SK-N-SH (cell line): Measurements from ENCODE around the gene PKP1. TPM values are rescaled to one million over a fixed set of nuclear protein-coding genes. Genes with fewer than 3 reads are reported as not detected.

Source experiments
- CTCF ChIA-PET: fragments of 300-600, 350-600 bp; formaldehyde crosslinking; extraction: SDS; loops from one replicate; lab custom pipeline; 2021; lab: Yijun Ruan, JAX
- POLR2A ChIA-PET: fragments of 350-600 bp; sonication (Branson Sonifier 250); formaldehyde crosslinking; extraction: SDS; loops from one replicate; lab custom pipeline; 2020; ENCODE audit warnings: antibody characterized with exemption, inconsistent platforms; lab: Yijun Ruan, JAX
- DNase-seq: peaks from one replicate; pipeline ENCODE4 v3.0.0; 2012
- H2AFZ ChIP-seq: fragments of 200-600 bp; sonication (generic); 2 replicates; pipeline ENCODE4 v1.8.1; 2016; ENCODE audit warnings: antibody characterized with exemption, mild to moderate bottlenecking, low read depth
- H3F3A ChIP-seq: fragments of 200-600 bp; sonication (generic); replicated peaks from 2 replicates; pipeline ENCODE3; 2016; ENCODE audit warnings: antibody characterized with exemption, mild to moderate bottlenecking; ENCODE audit not compliant: insufficient read depth
- H3K27ac ChIP-seq, 2 experiments: fragments of 200-500 bp in 1 of 2; fragments of 200-600 bp in 1 of 2; sonication (Bioruptor generic) in 1 of 2; sonication (generic), shearing (Covaris generic) in 1 of 2; 2 replicates each; pipeline versions ENCODE4 v1.5.1 to v1.6.1; 2014 to 2016; ENCODE audit warnings: low read depth in 2 of 2, inconsistent platforms in 1 of 2, low read length in 1 of 2, mild to moderate bottlenecking in 1 of 2, mixed read lengths in 1 of 2
- H3K27me3 ChIP-seq: fragments of 200-600 bp; sonication (generic), shearing (Covaris generic); 2 replicates; pipeline ENCODE4 v1.6.1; 2016; ENCODE audit warnings: mixed run types; ENCODE audit not compliant: insufficient read depth
- H3K36me3 ChIP-seq, 2 experiments: fragments of 200-500 bp in 1 of 2; fragments of 200-600 bp in 1 of 2; sonication (Bioruptor generic) in 1 of 2; sonication (generic) in 1 of 2; replicated peaks in 1 of 2; 2 replicates each; pipeline versions ENCODE3 to v1.5.1; 2014 to 2016; ENCODE audit warnings: low read length in 1 of 2, mild to moderate bottlenecking in 1 of 2; ENCODE audit not compliant: insufficient read depth in 2 of 2, control insufficient read depth in 1 of 2
- H3K4me1 ChIP-seq, 2 experiments: fragments of 200-500 bp in 1 of 2; fragments of 200-600 bp in 1 of 2; sonication (Bioruptor generic) in 1 of 2; sonication (generic), shearing (Covaris generic) in 1 of 2; 2 replicates each; pipeline versions ENCODE4 v1.5.1 to v1.6.1; 2014 to 2016; ENCODE audit warnings: low read depth in 1 of 2, low read length in 1 of 2, mixed run types in 1 of 2; ENCODE audit not compliant: insufficient read depth in 2 of 2, control insufficient read depth in 1 of 2
- H3K4me2 ChIP-seq: fragments of 200-600 bp; sonication (generic), shearing (Covaris generic); 2 replicates; pipeline ENCODE4 v1.6.1; 2017; ENCODE audit warnings: mixed run types
- H3K4me3 ChIP-seq, 2 experiments: fragments of 200-500 bp in 1 of 2; fragments of 200-600 bp in 1 of 2; sonication (Bioruptor generic) in 1 of 2; sonication (generic), shearing (Covaris generic) in 1 of 2; 2 replicates each; pipeline versions ENCODE4 v1.5.1 to v1.8.1; 2014 to 2016; ENCODE audit warnings: low read depth in 2 of 2, inconsistent platforms in 1 of 2, low read length in 1 of 2, mild to moderate bottlenecking in 1 of 2, mixed read lengths in 1 of 2, moderate library complexity in 1 of 2
- H3K79me2 ChIP-seq: fragments of 200-600 bp; sonication (generic); 2 replicates; pipeline ENCODE4 v1.8.1; 2017; ENCODE audit warnings: mild to moderate bottlenecking; ENCODE audit not compliant: insufficient read depth
- H3K9ac ChIP-seq: fragments of 200-600 bp; sonication (generic); 2 replicates; pipeline ENCODE4 v1.6.1; 2017; ENCODE audit warnings: mixed run types
- H3K9me2 ChIP-seq: fragments of 200-600 bp; sonication (generic); 2 replicates; pipeline ENCODE4 v1.6.1; 2017; ENCODE audit warnings: mixed run types
- H3K9me3 ChIP-seq: fragments of 200-600 bp; sonication (generic); 2 replicates; pipeline ENCODE4 v1.6.1; 2017; ENCODE audit warnings: mixed run types, mild to moderate bottlenecking, moderate library complexity
- H4K20me1 ChIP-seq: fragments of 200-600 bp; sonication (generic); 2 replicates; pipeline ENCODE4 v1.6.1; 2017; ENCODE audit warnings: mild to moderate bottlenecking, mixed run types; ENCODE audit not compliant: insufficient read depth
- CHD2 ChIP-seq: fragments of 150-350 bp; IDR thresholded peaks from 2 replicates; pipeline ENCODE4 v1.6.1; 2018; ENCODE audit warnings: low read length; ENCODE audit not compliant: partially characterized antibody
- ELF1 ChIP-seq: IDR thresholded peaks from 2 replicates; pipeline ENCODE4 v1.4.0; 2012
- EP300 ChIP-seq, 2 experiments: IDR thresholded peaks; 2 replicates each; pipeline versions ENCODE4 v1.4.0 to v1.6.1; 2012; ENCODE audit warnings: borderline replicate concordance in 1 of 2, low read depth in 1 of 2, low read length in 1 of 2
- EZH2phosphoT487 ChIP-seq: fragments of 200-600 bp; sonication (generic); IDR thresholded peaks from 2 replicates; pipeline ENCODE4 v1.6.1; 2017; ENCODE audit warnings: low read depth, mixed run types, mild to moderate bottlenecking, antibody characterized with exemption, moderate library complexity, borderline replicate concordance
- FOSL2 ChIP-seq: IDR thresholded peaks from 2 replicates; pipeline ENCODE4 v1.4.0; 2012; ENCODE audit warnings: low read depth, mild to moderate bottlenecking, moderate library complexity, borderline replicate concordance
- FOXM1 ChIP-seq: IDR thresholded peaks from 2 replicates; pipeline ENCODE4 v1.4.0; 2012; ENCODE audit warnings: low read depth, mild to moderate bottlenecking
- GABPA ChIP-seq: IDR thresholded peaks from 2 replicates; pipeline ENCODE4 v1.4.0; 2012; ENCODE audit warnings: low read depth, mild to moderate bottlenecking
- GATA2 ChIP-seq: sonication (generic); formaldehyde crosslinking; IDR thresholded peaks from 2 replicates; pipeline ENCODE4 v1.5.0; 2020; ENCODE audit warnings: mild to moderate bottlenecking, missing genetic modification reagents
- IRF3 ChIP-seq: fragments of 150-350 bp; IDR thresholded peaks from 2 replicates; pipeline ENCODE4 v1.6.1; 2016; ENCODE audit warnings: mild to moderate bottlenecking, low read depth, low read length
- JUND ChIP-seq: IDR thresholded peaks from 2 replicates; pipeline ENCODE4 v1.4.0; 2012
- MAX ChIP-seq: IDR thresholded peaks from 2 replicates; pipeline ENCODE4 v1.4.0; 2012; ENCODE audit warnings: low read depth
- MEF2A ChIP-seq: IDR thresholded peaks from 2 replicates; pipeline ENCODE4 v1.4.0; 2012; ENCODE audit warnings: low read depth, borderline replicate concordance
- NFIC ChIP-seq: IDR thresholded peaks from 2 replicates; pipeline ENCODE4 v1.4.0; 2012; ENCODE audit warnings: borderline replicate concordance
- NRF1 ChIP-seq: IDR thresholded peaks from 2 replicates; pipeline ENCODE4 v1.6.1; 2012; ENCODE audit warnings: low read depth, mild to moderate bottlenecking, low read length
- PBX3 ChIP-seq: IDR thresholded peaks from 2 replicates; pipeline ENCODE4; 2012
- POLR2AphosphoS5 ChIP-seq: IDR thresholded peaks from 2 replicates; pipeline ENCODE4 v1.6.1; 2012; ENCODE audit warnings: low read depth, low read length
- RAD21 ChIP-seq: IDR thresholded peaks from 2 replicates; pipeline ENCODE4 v1.6.1; 2012; ENCODE audit warnings: mild to moderate bottlenecking, low read length
- RCOR1 ChIP-seq: fragments of 150-350 bp; IDR thresholded peaks from 2 replicates; pipeline ENCODE4 v1.6.1; 2017; ENCODE audit warnings: antibody characterized with exemption, low read length
- REST ChIP-seq: IDR thresholded peaks from 2 replicates; pipeline ENCODE4 v1.6.1; 2012; ENCODE audit warnings: mild to moderate bottlenecking, low read depth, low read length, moderate library complexity
- SIN3A ChIP-seq: IDR thresholded peaks from 2 replicates; pipeline ENCODE4 v1.6.1; 2012; ENCODE audit warnings: low read depth, mild to moderate bottlenecking, low read length, moderate library complexity, borderline replicate concordance
- SMC3 ChIP-seq: IDR thresholded peaks from 2 replicates; pipeline ENCODE4 v1.6.1; 2012; ENCODE audit warnings: low read depth, low read length, improper control_type of control experiment
- TAF1 ChIP-seq: IDR thresholded peaks from 2 replicates; pipeline ENCODE4 v1.6.1; 2012; ENCODE audit warnings: low read depth, mild to moderate bottlenecking, low read length, moderate library complexity, borderline replicate concordance
- TCF12 ChIP-seq: IDR thresholded peaks from 2 replicates; pipeline ENCODE4 v1.4.0; 2012
- TEAD4 ChIP-seq: IDR thresholded peaks from 2 replicates; pipeline ENCODE4 v1.4.0; 2012; ENCODE audit warnings: mild to moderate bottlenecking, borderline replicate concordance; ENCODE audit not compliant: insufficient read depth
- USF1 ChIP-seq: IDR thresholded peaks from 2 replicates; pipeline ENCODE4 v1.4.0; 2012; ENCODE audit warnings: low read depth, borderline replicate concordance
- YY1 ChIP-seq: IDR thresholded peaks from 2 replicates; pipeline ENCODE4 v1.4.0; 2012; ENCODE audit warnings: low read depth, mild to moderate bottlenecking
- WGBS: methylation state at CpG from one replicate; pipeline ENCODE4 v1.1.6; 2017; ENCODE audit warnings: low lambda C conversion rate; 5-methylcytosine and 5-hydroxymethylcytosine counted together
- polyA plus RNA-seq, 3 experiments: library from polyadenylated mRNA; depleted of rRNA; stranded (reverse); fragments of >200 nt; gene quantifications; 2 replicates each; pipeline ENCODE4 v1.2.3, GENCODE V29; 2012
- TF ChIP-seq, protein P1 (sequence below): fragments of 150-350 bp; IDR thresholded peaks from 2 replicates; pipeline ENCODE4 v1.6.1; 2017; ENCODE audit warnings: antibody characterized with exemption, low read length, low read depth, borderline replicate concordance

Gene PKP1
- polyA plus RNA-seq, 1 of the 3 experiments (the other 2 are of a cell fraction), result not detected

GRCh38 chr1:201268604-201269151 is 14.6 kb upstream of the PKP1 start:
- Histone ChIP-seq H3K4me3 (no peak overlapping the region; a peak in 1 of 4 replicates), H3K79me2 (no peaks in the 10 kb centered on the region), H3K9me3 (no peaks in the 10 kb centered on the region), H3F3A (peaks cover 32% of the 10 kb centered on the region), H3K27ac (peak overlapping the region; percentile 93 to 97), H4K20me1 (no peaks in the 10 kb centered on the region), H3K36me3 (no peaks in the 10 kb centered on the region), H3K4me1 (peaks cover 39 to 42% of the 10 kb centered on the region in 2 experiments), H3K9me2 (no peaks in the 10 kb centered on the region), H2AFZ (peak overlapping the region; percentile 26; the same call in 1 of the 2 replicates), H3K4me2 (peak overlapping the region; percentile 59), H3K27me3 (no peaks in the 10 kb centered on the region), H3K9ac (peak overlapping the region; percentile 62; the same call in 1 of the 2 replicates)
- ChIA-PET POLR2A (no interaction called here), CTCF (interaction anchor here (1.5 to 4.2 kb wide), 5 partner anchors 15 to 142 kb away, joined by 3 to 19 read pairs (median 12); no protein-coding TSS in a partner anchor)
- peak; percentile 89 for DNase-seq
- 11% methylated on average over 7 of the region's 12 CpGs for WGBS
- TF ChIP-seq ELF1, result no peak
- TF ChIP-seq GATA2 (CRISPR knock-in tag), result peak; percentile 92
- TF ChIP-seq MAX, result peak; percentile 99
- TF ChIP-seq TEAD4, result no peak
- TF ChIP-seq EZH2phosphoT487, result no peak
- peak in 1 of 2 experiments; percentile 86; a peak in 3 of 4 replicates for TF ChIP-seq EP300 (IDR thresholded peaks at IDR 0.05; ENCODE audit: borderline replicate concordance in 1 of 2, low read depth in 1 of 2, low read length in 1 of 2)
- TF ChIP-seq, protein P1, sequence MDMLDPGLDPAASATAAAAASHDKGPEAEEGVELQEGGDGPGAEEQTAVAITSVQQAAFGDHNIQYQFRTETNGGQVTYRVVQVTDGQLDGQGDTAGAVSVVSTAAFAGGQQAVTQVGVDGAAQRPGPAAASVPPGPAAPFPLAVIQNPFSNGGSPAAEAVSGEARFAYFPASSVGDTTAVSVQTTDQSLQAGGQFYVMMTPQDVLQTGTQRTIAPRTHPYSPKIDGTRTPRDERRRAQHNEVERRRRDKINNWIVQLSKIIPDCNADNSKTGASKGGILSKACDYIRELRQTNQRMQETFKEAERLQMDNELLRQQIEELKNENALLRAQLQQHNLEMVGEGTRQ, result no peak
- TF ChIP-seq RAD21, result peak; percentile 25; the same call in 1 of the 2 replicates
- TF ChIP-seq TAF1, result peak; percentile 33; the same call in 1 of the 2 replicates
- peak; percentile 89 for TF ChIP-seq TCF12
- no peak for TF ChIP-seq FOXM1
- TF ChIP-seq RCOR1, result peak; percentile 89
- TF ChIP-seq YY1, result peak; percentile 72; the same call in 1 of the 2 replicates
- TF ChIP-seq NRF1, result no peak
- no peak for TF ChIP-seq GABPA
- peak; percentile 65 for TF ChIP-seq PBX3
- TF ChIP-seq USF1, result no peak
- TF ChIP-seq FOSL2, result peak; percentile 82; the same call in 1 of the 2 replicates
- peak; percentile 93 for TF ChIP-seq NFIC
- peak; percentile 66; the same call in 1 of the 2 replicates for TF ChIP-seq POLR2AphosphoS5
- no peak for TF ChIP-seq SMC3
- TF ChIP-seq SIN3A, result peak; percentile 78; the same call in 1 of the 2 replicates
- TF ChIP-seq CHD2, result peak; percentile 26
- 0 out of 2 replicates have a peak, but pooled peaks have one; percentile 20 for TF ChIP-seq IRF3
- TF ChIP-seq JUND, result peak; percentile 69
- no peak for TF ChIP-seq MEF2A
- TF ChIP-seq REST, result 0 out of 2 replicates have a peak, but pooled peaks have one; percentile 13
